Measurements from ENCODE around the gene GCLC.
"Not testable (repeated sequence)": the region's sequence is repeated elsewhere in the genome, so short reads cannot be mapped to it uniquely, and the experiment has no call there.

GCLC gene

GRCh38 chr6:53484476-53485280, 60.2 kb downstream of the GCLC start:
- Histone ChIP-seq H3K4me2 (ENCODE audit: low read length) (peak overlapping the region; percentile 80), H3K9me3 (ENCODE audit: insufficient read depth, low read length) (no peaks in the 10 kb centered on the region), H3K27ac (ENCODE audit: low read length) (peak overlapping the region; percentile 65), H3K27me3 (ENCODE audit: low read depth, low read length) (peaks cover 21% of the 10 kb centered on the region), H3K4me1 (ENCODE audit: low read length) (peaks cover 50% of the 10 kb centered on the region), H3K4me3 (ENCODE audit: low read length) (peak overlapping the region; percentile 74), H3K9ac (ENCODE audit: low read length) (peak overlapping the region; percentile 45), H3K36me3 (replicated peaks; ENCODE audit: low read depth, low read length) (no peaks in the 10 kb centered on the region), H4K20me1 (ENCODE audit: insufficient read depth, low read length) (no peaks in the 10 kb centered on the region), H2AFZ (ENCODE audit: low read depth, low read length) (peak overlapping the region; percentile 90), H3K79me2 (ENCODE audit: low read length) (no peaks in the 10 kb centered on the region)
- TF ChIP-seq EZH2phosphoT487 (IDR thresholded peaks at IDR 0.05; ENCODE audit: low read depth): no peak
- TF ChIP-seq CTCF (IDR thresholded peaks at IDR 0.05; ENCODE audit: low read depth, low read length): peak; percentile 98

- Histone ChIP-seq H3K9ac (ENCODE audit: low read length) (peak overlapping the region; percentile 52), H2AFZ (ENCODE audit: low read depth, low read length) (peak overlapping the region; percentile 90), H3K36me3 (replicated peaks; ENCODE audit: low read depth, low read length) (no peaks in the 10 kb centered on the region), H3K27ac (ENCODE audit: low read length) (peak overlapping the region; percentile 65), H3K9me3 (ENCODE audit: insufficient read depth, low read length) (no peaks in the 10 kb centered on the region), H3K79me2 (ENCODE audit: low read length) (no peaks in the 10 kb centered on the region), H3K4me1 (ENCODE audit: low read length) (peaks cover 50% of the 10 kb centered on the region), H3K4me2 (ENCODE audit: low read length) (peak overlapping the region; percentile 80), H3K4me3 (ENCODE audit: low read length) (peak overlapping the region; percentile 74), H3K27me3 (ENCODE audit: low read depth, low read length) (peaks cover 21% of the 10 kb centered on the region), H4K20me1 (ENCODE audit: insufficient read depth, low read length) (no peaks in the 10 kb centered on the region)
- TF ChIP-seq EZH2phosphoT487 (IDR thresholded peaks at IDR 0.05; ENCODE audit: low read depth) (no peak), CTCF (IDR thresholded peaks at IDR 0.05; ENCODE audit: low read depth, low read length) (no peak)
Measured at GRCh38 chr6:53483423-53484353, 61.2 kb downstream of the GCLC start.

- H3K79me2 ChIP-seq (ENCODE audit: low read length): no peaks in the 10 kb centered on the region
- H3K9ac ChIP-seq (ENCODE audit: low read length): no peak overlapping the region
- no peak overlapping the region for H3K27ac ChIP-seq (ENCODE audit: low read length)
- no peaks in the 10 kb centered on the region for H4K20me1 ChIP-seq (ENCODE audit: insufficient read depth, low read length)
- no peak overlapping the region for H3K4me3 ChIP-seq (ENCODE audit: low read length)
- peaks cover 14% of the 10 kb centered on the region for H3K27me3 ChIP-seq (ENCODE audit: low read depth, low read length)
- H3K36me3 ChIP-seq (replicated peaks; ENCODE audit: low read depth, low read length): no peaks in the 10 kb centered on the region
- peak overlapping the region; percentile 21; the same call in 1 of the 2 replicates for H3K4me2 ChIP-seq (ENCODE audit: low read length)
- peak overlapping the region; percentile 64 for H2AFZ ChIP-seq (ENCODE audit: low read depth, low read length)
- peaks cover 40% of the 10 kb centered on the region for H3K4me1 ChIP-seq (ENCODE audit: low read length)
- H3K9me3 ChIP-seq (ENCODE audit: insufficient read depth, low read length): no peaks in the 10 kb centered on the region
- TF ChIP-seq CTCF (IDR thresholded peaks at IDR 0.05; ENCODE audit: low read depth, low read length) (no peak), EZH2phosphoT487 (IDR thresholded peaks at IDR 0.05; ENCODE audit: low read depth) (no peak)
Measured at GRCh38 chr6:53481323-53481722, 63.6 kb downstream of the GCLC start.

GRCh38 chr6:53480774-53481173, 64.1 kb downstream of the GCLC start:
- not testable (repeated sequence) for H3K4me2 ChIP-seq (ENCODE audit: low read length); H3K27ac ChIP-seq (ENCODE audit: low read length); H3K27me3 ChIP-seq (ENCODE audit: low read depth, low read length); H3K79me2 ChIP-seq (ENCODE audit: low read length); H3K4me3 ChIP-seq (ENCODE audit: low read length); H3K36me3 ChIP-seq (replicated peaks; ENCODE audit: low read depth, low read length); H4K20me1 ChIP-seq (ENCODE audit: insufficient read depth, low read length); H2AFZ ChIP-seq (ENCODE audit: low read depth, low read length); H3K9me3 ChIP-seq (ENCODE audit: insufficient read depth, low read length); H3K9ac ChIP-seq (ENCODE audit: low read length)
- peaks cover 39% of the 10 kb centered on the region for H3K4me1 ChIP-seq (ENCODE audit: low read length)
